GM19463 (cell line): ENCODE results near the gene SPTB.

ENCODE experiments used
- ATAC-seq: cut with Tn5 transposase; IDR thresholded peaks from one replicate; pipeline ENCODE4 v1.9.1; 2021; ENCODE audit warnings: mild to moderate bottlenecking, moderate library complexity; ENCODE audit not compliant: unreplicated experiment

The SPTB gene

DNA sequence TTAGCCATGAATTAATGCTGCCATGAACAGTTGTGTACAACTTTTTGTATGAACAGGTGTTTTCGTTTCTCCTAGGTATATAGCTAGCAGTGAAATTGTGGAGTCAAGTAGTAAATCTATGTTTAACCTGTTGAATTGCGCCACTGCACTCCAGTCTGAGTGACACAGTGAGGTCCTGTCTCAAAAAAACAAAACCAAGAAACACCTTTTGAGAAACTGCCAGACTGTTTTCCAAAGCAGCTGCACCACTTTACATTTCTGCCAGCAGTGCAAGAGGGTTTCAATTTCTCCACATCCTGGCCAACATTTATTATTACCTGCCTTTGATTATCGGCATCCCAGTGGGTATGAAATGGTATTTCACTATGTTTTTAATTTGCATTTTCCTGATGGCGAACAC is 178.8 kb downstream of the SPTB start:
- ATAC-seq, result no peak

DNA sequence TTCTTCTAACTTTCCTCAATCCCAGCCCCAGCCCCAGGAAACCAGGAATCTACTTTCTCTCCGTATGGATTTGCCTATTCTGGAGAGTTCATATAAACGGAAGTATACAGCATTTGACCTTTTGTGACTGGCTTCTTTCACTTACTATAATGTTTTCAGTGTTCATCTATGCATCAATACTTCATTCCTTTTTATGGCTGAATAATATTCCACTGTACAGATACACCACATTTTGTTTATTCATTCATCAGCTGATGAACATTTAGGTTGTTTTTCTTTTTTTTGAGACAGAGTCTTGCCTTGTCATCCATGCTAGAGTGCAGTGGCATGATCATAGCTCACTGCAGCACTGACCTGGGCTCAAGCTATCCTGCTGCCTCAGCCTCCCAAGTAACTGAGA is 179.4 kb downstream of the SPTB start:
- ATAC-seq, result no peak

DNA sequence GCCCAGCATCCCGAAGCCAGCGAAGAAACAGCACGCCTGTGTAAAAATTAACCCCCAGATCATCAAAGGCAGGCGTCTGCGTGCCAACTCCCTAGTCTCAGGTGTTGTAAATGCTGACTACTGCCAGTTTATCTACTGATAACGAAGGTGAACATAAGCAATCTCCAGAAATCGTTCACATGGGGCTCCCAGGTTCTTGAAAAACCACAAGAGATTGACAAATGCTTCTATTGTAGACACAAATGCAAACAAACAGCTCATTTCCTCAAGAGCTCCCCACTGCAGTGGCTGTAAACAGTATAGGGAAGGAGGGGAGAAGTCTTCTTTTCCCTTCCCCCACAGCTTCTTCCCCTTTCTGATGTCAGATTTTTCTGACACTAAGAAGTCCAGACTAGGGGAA is 180.8 kb downstream of the SPTB start:
- no peak for ATAC-seq

DNA sequence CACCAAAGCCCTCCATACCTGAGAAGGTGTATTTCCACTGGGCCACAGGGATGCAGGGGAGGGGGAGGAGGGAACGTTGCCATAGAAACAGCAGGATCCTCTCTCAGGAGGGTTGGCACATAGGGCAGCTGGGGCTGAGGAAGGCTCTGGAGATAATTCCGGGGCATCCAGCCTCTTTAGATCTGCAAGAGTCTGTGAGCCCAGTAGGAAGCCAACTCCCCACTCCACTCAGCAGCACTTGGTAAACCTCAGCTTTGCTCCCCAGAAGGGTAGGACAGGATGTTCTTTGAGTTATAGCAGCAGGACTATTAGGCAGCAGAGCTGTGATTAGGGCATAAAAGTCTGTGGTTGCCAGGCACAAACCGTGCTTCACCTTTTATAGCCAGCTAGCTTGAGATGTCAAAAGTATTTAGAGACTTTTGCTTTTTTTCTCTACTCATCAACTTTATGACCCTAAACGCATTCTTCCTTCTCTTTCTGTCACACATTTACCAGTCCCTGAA is 183.3 kb downstream of the SPTB start:
- no peak for ATAC-seq
